HG03378 (cell line): ENCODE measurements around the gene DOK3.
A peak's percentile ranks its signal among the peaks of the same experiment; 100 is the strongest.
"Not testable (repeated sequence)": the region's sequence is repeated elsewhere in the genome, so short reads cannot be mapped to it uniquely, and the experiment has no call there.

Source experiments
- ATAC-seq: cut with Tn5 transposase; IDR thresholded peaks from one replicate; pipeline ENCODE4 v1.9.1; 2021; ENCODE audit warnings: mild to moderate bottlenecking, moderate library complexity; ENCODE audit not compliant: unreplicated experiment

Gene DOK3

DNA sequence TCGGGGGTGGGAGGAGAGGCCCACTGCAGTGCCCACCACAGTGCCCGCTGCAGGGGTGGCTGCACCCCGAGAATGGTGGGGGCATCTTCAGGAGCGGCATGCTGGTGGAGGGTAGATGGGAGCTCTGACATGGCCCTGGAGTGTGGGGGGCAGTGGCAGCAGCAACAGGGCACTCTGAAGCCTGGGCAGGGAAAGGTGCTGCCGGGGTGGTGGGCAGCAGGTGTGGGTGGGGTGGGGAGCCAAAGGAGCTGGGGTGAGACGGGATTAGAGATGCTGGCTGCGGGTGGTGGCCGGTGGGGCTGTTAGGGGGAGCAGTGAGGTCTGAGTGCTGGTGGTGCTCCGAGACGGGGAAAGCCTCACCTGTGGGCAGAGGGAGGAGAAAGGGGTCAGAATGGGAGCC lies 26.8 kb upstream of the DOK3 start:
- no peak for ATAC-seq

DNA sequence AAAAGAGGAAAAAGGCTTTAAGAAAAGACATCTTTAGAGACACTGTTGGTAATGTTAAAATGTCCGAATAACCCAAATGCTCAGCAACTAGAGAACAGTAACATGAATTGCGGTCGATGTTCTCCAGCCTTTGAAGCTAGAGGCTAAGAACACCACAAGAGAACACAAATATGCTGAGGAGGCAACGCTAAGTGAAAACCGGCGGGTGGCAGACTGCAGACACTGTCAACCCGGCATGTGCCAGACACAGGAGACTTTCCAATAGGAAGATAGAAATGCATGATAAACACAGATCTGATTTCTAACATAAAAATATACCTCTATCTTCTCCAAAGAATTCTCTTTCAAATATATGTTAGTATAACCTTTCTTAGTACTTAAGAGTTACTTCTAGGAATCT lies 25.5 kb upstream of the DOK3 start:
- no peak for ATAC-seq

DNA sequence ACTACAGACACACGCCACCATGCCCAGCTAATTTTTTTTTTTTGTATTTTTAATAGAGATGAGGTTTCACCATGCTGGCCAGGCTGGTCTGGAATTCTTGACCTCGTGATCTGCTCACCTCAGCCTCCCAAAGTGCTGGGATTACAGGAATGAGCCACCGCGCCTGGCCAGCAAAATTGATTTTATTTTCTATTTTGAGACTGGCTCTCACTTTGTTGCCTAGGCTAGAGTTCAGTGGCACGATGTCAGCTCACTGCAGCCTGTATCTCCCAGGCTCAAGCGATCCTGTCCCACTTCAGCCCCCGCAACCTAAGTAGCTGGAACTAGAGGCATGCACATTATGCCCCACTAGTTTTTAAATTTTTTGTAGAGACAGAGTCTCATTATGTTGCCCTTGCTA lies 24.8 kb upstream of the DOK3 start:
- not testable (repeated sequence) for ATAC-seq

DNA sequence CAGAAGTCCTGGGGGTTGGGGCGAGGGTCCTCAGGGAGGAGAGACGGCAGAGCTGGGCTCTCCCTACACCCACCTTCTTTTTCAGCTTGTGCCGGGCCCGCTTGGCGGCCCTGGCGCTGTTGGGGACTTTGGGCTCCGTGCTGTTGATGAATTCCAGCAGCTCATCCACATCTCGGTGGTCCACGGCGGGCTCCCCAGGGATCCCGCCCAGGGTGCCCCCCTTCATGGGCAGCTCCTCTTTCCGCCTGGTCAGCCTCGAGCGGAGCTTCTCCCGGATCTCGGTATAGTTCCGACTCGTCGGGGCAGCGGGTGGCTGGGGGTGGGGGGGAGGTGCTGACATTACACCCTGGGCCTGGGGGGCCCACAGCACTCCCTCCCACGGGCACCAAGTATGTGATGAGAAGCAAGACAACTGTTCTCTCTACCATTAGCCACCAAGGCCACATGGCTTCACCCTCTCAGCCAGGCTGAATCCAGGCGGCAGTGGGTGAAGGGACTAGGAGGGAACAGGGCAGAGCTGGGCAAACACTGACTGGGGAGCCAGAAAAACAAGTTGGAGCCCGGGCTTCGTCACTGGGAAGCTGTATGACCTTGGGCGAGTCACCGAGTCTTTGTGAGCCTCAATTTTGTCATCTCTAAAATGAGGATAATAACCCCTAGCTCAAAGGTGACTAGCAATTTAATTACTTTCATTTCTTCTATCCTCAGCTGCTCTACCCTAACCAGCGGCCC lies 21.7 kb upstream of the DOK3 start:
- no peak for ATAC-seq

DNA sequence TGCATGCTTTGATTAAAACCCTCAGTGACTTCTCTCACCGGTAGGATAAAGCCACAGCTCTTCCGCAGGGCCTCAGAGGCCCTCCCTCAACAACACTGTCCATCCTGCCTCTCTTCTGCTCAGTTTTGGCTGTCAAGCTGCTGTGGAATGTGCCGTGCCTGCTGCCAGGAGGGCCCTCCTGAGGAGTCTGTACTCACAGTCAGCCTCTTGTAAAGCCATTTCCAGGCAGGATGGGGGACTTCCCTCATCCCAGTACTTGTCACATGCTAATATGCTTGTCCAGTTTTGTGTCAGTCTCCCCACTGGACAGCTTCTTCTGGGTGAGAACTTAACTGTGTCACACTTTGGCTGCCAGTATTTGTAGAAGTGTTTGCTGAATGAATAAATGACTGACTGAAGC lies 21.0 kb upstream of the DOK3 start:
- no peak for ATAC-seq

DNA sequence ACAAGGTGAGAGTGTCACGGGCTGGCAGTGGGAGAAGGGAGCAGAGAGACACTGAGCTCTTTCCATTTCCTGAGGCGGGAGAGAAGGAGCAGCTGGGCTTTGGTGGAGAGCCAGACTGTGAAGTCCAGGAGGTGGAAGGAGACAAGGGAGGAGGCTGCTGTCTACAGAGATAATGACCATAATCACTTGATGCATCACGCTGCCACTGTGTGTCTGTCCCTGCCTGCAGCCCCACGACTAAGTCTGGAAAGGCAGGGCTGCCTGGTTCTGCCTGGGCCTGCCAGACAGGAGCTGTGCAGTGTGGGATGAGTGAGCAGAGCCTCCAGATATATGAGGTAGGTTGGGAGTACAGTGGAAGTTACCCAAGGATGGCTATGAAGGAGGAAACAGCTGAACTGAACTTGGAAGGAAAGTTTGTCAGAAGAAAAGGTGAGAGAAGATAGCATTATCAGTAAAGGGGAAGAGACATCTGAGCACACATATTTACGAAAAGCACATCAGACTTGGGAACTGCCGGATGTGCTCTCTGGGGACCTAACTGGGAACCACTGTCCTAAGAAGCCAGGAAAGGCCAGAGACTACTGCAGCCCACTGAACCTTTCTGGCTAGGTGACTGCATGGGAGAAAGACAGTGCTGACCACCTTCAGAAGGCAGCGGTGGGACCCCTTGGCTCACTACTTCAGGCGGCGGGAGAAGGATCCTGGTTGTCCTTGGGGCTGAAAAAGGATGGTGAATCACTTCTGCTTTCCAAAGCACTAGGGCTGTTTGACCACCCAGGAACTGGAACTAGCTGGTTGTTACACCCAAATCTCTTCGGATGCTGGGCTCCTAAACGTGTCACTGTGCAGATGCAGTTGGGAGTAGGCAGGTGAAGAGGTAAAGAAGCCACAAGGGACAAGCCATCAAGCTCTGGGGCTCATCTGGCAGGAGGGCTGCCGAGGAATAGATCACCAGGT lies 19.9 kb upstream of the DOK3 start:
- no peak for ATAC-seq

DNA sequence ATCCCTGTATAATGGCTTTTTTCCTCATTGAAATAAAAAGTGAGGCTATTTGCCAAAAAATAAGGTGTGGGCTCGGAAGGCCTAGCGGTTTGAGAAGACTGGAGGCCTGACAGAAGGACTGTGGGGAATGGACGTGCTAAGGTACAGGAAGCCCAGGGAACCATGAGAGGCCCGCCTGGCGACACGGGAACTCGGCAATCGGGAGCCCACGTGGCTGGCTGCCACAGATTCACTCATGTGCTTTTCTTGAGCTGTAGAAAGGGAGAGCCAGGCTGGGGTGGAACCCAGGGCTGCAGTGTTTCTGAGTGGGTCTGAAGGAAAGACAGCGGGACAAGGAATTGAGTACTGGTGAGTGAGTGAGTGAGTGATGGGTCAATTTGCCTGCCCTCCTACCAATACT lies 19.0 kb upstream of the DOK3 start:
- no peak for ATAC-seq

DNA sequence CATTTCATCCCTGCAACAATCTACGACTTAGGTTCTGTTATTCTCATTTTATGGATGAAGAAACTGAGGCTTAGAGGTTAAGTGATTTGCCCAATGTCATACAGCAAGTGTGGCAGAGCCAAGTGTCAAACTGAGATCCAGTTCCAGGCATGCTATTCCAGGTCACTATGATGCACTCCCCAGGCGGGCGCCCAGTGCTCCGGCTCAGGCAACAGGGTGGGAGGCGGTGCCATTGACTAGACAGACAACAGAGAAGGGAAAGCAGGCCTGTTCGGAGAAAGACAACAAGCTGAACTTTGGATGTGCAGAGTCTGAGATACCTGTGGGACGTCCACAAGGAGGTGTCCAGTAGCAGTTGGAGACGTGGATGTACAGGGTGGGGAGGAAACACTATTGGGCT lies 18.0 kb upstream of the DOK3 start:
- no peak for ATAC-seq

DNA sequence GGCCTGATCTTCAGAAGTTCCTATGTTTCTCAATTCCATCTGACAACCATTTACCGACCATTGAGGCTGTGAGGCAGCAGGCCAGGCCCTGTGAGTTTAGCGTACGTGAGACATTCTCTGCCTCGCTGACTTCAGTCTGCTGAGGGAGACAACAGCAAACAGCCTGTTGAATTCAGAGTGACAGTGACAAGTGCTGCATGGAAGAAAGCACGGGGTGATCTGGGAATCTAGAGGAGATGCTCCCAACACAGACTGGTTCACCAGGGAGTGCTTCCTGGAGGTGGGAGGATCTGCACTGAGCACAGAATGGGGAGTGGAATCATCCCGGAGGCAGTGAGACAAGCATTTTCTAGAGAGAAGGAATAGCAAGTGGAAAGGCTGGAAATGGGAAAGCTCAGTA lies 17.2 kb upstream of the DOK3 start:
- no peak for ATAC-seq

DNA sequence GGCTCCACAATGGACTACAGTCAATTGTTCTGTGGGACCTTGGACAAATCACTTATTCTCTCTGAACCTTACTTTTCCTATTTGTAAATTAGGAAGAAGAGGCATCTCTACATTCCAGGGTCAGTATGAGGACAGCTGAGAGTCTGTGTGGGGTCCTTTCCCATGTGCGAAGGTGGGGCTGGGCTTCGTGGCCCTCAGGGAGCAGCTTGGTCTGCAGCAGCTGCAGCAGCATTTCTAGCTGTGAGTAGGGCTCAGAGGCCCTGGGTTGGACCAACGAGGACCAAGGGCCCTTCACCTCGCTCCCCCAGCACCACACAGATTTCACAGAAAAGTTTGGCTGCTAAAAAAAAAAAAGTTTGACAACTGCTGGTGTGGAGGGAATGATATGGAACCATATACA lies 16.6 kb upstream of the DOK3 start:
- no peak for ATAC-seq

DNA sequence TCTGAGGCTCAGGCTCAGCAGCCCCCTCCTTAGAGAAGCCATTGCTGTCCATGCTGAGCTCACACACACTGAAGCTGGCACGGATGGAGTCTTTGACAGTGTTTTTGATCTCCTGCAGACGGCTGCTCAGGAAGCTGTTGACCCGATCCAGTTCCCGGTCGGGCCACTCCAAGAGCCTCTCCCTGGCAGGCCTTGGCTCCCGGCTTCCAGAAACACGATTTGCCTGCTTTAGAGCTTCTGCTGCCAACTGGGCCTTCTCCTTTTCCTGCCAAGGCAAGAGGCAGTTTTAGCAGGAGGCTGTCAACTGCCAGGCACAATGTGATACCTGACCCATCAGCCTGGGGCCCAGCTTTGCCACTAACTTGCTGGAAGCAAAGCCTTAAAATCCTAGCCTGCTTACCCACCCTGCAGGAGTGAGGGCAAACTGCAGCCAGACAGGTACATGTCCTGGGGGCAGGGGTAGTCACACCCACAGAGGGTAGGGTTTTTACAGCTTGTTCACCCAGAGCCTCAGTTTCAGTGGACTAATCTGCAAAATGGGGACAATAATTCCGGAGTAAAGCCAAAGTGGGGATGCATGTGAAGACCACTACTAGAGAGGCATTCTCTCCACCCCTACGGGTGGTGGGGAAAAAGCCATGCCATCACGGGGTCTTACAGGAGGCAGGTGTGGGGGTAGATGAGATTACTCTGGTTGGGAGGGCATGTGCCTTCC lies 15.5 kb upstream of the DOK3 start:
- ATAC-seq = no peak

DNA sequence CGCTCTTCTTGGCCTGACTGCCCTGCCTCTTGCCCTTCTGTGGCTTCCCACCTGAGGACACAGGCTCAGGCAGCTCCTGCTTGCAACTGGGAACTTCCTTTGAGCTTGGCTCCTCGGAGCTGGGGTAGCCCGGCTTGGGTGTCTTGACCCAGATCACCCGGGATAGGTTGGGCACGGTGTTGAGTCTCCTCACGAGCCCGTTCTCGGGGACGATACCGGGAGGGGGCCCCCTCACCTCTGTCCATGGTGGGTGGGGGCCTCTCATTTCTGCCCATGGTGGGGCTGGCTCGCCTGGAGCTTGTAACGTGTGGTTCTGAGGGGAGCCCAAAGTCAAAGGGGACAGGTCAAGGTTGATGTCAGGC lies 14.9 kb upstream of the DOK3 start:
- ATAC-seq = no peak

DNA sequence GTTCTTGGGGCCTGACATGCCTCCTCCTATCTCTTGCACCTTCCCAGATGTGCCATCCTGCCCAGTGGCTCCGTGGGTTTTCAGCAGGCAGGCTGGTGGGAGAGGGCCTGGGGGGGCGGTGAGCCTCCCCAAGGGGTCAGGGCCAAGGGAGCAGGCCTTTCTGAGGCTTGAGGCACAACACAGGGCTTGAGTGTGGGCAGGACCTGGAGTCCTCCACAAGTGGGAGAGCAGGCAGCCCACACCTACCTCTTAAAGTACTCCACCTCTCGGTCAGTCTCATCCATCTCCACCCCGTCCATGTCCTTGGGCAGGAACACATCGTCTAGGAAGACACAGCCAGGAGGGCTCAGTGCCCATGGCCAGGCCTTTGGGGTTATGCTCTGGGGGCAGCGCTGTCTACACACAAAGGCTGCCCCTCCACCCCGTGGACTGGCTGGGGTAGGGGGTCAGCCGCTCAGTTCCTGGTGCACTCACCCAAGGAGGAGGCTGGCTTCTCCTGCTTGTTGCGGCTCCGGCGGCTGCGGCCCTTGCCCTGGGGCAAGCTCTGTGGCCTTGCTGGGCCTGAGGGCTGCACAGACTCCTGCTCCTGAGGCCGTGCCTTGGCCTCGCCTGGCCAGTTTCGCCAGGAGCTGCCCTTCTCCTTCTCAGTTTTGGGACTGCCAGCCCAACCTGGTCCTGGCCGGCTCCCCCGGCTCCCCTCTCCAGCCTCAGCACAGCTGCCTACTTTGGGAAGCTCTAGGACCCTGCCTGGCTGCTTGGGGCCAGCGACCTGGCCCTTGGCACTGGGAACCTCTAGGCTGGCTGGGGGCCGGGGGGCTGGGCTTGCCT lies 14.3 kb upstream of the DOK3 start:
- ATAC-seq = no peak

DNA sequence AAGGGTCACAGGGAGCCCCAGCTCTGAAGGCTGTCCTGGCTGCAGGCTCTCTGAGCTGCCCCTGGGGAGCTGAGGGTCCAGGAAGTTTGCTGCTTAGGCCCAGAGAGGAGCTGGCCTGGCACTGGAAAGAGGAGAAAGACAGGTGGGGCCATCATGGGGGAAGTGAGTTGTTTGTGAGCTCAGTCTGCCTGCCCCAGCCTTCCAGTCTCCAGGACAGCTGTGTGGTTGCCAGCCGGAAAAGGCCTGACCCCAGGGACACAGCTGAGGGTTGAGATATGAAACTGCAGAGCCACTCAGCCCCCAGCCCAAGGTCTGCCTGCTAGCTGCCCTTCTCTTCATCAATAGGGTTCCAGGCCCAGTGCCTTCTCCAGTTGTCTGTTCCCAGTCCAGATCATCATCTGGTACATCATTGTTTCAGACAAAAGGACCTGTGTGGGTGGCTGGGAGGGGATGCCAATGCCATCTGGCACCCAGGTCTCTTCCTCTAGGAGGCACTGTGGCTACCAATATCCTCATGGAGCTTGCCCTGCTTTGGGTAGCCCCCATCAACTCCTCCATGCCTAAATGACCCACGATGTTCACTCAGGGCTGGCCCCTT lies 11.4 kb upstream of the DOK3 start:
- ATAC-seq = no peak

DNA sequence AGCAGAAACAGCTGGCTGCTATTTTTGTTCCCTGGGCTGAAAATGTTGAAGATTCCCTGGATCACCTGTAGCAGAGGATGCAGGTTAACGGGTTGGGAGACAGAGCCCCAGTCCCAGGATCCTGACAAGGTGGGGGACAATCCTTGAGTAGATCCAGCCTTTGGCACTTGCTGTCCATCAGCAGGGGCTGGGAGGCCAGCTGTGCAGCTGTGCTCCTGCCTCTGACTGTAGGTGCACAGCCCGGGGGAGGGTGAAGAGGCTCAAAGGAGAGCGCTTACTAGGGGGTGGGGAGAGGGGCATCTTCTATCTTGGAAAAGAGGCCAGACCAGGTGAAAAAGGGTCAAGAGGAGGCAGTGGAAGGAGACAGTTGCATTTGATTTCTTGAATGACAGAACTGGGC lies 10.6 kb upstream of the DOK3 start:
- no peak for ATAC-seq

DNA sequence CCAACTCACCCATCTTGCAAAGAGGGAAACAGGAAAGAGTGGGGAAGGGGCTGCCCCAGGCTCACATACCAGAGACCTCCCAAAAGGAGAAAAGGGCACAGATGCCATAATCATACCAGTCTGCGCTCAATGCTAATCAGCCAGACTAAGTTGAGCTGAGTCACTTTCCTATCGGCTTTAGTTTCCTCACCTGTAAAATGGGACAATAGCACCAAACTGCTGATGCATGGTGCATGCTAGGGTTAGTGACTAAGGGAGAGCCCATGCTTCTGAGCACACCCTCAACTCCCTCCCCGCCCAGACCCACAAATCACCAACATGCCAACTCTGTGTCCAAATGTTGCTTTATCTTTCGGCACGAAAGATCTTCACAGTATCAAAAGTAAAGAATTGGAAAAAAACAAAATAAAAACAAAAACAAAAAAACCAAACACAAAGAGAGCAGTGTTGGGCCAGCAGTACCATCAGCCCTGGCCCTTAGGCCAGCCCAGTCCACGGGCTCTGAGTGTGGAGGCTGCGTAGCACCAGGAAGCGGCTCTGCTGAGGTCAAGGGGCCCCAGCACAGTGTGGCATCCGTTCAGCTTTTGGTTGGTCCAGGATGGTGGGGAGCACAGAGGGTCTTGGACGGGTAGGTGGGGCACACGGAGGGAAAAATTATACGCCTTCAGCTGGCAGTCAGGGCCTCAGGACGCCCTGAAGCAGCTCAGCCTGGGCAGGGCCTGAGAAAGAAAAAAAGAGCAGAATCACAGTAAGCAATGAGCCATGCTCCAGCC lies 10.0 kb upstream of the DOK3 start:
- no peak for ATAC-seq

DNA sequence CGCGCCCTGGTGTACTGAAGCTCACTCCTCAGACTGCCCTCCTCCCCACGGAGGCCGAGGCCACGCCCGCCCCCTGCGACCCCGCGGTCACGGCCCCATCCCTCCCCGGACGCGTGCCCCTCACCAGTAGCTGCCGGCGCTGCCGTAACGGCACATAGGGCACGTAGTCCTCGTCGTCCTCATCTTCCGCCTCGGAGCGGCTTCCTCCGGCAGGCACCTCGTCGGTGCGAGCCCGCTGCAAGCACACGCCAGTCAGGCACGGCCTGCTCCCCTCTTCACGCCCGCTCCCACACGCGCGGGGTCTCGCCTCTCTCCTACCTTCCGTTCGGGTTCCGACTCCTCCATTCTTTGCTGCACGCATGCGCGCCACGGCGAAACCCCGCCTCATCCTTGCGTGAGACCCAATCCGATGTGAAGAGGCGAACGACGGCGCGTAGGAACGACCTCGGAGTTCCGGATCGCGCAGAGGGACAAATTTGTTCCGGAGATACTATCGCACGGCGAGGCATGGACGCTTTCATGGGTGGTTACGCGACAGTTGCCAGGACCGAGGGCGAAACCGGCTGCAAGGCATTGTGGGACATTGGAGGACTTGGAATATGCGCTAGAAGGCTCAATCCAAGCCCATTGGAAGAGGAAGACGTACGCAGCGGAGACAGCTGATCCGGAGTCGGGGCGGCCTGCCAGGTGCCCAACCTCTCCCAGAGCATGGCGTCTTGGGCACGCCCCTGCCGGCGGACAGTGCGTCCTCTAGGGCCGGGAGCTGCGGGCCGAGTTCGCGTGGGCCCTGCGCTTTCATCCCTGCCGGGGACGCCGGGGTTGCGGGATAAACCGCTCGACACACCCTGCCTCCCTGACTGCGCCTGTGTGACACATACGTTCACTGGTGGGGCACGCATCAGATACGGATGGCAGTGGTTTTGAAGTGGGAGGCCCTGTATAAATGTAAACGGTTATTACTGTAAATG lies 7.3 kb upstream of the DOK3 start, which contains the start of gene DDX41:
DDX41 (minus strand) TSS at position 361 of the 968 bp plus-strand sequence; CDS start at position 345, 16 bp downstream.
- ATAC-seq = peak; percentile 77

DNA sequence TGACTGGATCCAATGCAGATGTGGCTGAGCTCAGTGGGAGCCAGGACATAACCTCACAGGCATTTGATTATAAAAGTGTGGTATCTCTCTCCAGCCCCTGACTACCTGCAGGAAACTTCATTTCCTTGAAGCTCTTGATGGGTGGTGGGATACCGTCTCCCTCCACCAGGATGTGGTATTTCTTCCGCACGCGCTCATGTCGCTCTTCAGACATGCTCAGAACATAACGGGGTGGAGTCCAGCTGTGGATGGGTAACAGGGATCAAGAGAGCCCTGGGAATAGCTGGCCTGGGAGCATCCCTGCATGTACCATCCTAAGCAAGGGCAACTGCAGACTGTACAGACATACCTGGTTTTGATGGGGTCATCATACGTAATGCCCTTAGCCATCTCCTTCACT lies 6.0 kb upstream of the DOK3 start:
- no peak for ATAC-seq
